NOMO-1 treated with DMSO at 0.1 percent for 48 hours (cell line): ENCODE results near the gene PER1.

ENCODE experiments used
- DNase-seq: peaks from one replicate; lab custom pipeline; 2025; ENCODE audit not compliant: unreplicated experiment; lab: John Stamatoyannopoulos, UW

Gene PER1

DNA sequence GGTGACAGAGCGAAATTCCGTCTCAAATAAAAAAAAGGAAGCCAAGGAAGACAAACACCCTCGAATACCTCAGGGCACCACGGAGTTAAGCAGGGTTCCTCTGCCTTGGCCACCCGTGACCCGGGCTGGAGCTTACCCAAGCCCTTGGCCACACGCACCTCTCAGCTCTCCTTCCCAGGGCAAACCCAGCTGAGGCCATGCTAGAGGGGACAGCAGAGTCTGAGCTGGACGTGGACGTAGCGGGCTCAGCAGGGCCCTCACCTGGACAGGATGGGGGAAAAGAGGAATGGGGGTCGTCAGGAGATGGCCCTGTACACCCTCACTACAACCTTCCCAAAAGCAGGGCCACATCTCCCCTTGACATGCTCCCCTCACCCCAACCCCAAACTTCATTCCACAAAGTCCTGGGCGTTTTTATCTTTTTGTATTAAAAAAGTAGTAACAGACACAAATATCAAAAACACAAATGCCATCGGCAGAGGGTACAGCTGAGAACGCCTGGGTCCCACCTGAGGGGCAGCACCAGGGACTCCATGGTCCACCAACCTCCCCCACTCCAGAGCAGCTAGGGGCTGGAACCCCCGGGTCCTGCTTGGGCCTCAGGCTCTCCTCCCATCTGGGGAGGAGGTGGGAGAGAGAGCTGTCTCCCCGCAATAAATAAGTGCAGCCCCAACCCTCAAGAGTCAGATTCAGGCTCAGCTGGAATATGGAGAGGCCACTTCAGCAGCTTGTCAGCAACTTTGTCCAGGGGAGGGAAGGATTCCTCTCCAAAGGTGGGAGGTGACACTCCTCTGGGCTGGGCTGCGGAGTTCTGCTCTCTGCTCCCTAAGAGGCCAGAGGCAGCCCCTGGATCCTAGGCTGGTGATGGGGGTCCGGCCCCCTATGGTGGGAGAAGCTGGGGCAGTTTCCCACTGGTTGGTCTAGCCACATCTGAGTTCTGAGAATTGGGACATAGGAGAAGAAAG lies 11.9 kb downstream of the PER1 start:
- no peak for DNase-seq

DNA sequence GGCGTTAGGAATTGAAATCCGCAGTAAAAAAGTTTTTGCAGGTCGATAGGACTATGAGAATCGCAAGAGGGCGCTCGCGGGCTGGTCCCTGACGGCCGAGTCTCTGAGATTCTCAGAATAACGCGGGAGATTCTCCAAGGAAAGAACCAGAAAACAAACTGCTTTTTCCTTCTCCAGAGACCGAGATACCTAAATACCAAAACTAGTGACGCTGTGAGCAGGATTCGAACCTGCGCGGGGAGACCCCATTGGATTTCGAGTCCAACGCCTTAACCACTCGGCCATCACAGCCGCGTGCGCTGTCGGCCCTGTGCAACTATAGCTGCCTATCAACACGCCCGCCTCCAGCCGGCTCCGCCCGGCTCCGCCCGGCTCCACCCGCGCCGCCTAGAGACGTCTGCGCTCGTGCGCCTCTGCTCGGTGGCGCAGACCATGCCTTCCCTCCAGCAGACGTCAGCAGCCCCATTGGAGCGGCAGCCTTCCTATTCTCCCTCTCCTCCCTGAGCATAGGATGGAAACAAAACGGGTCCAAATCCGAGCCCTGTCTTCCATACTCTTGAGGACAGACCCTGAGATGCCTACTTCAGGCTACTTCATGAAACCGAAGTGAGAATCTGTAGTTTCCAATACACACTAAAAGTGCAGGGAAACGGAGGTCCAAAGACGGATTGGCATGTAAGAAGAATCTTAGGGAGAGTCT lies 13.4 kb downstream of the PER1 start:
- peak; percentile 95 for DNase-seq

DNA sequence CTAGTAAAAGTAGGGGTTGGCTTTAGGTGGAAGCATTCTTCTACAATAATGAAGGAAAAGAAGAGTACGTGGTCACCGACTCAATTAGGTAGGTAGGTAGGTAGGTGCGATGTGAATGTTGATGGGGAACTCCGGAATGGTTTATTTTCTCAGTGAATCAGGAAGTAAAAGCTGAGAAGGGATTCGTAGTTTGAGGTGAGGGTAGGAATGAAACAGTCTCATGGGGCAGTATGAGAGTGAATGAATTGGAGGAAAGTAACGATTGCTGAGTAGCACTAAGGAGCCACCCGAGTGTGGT lies 13.9 kb downstream of the PER1 start:
- no peak for DNase-seq

DNA sequence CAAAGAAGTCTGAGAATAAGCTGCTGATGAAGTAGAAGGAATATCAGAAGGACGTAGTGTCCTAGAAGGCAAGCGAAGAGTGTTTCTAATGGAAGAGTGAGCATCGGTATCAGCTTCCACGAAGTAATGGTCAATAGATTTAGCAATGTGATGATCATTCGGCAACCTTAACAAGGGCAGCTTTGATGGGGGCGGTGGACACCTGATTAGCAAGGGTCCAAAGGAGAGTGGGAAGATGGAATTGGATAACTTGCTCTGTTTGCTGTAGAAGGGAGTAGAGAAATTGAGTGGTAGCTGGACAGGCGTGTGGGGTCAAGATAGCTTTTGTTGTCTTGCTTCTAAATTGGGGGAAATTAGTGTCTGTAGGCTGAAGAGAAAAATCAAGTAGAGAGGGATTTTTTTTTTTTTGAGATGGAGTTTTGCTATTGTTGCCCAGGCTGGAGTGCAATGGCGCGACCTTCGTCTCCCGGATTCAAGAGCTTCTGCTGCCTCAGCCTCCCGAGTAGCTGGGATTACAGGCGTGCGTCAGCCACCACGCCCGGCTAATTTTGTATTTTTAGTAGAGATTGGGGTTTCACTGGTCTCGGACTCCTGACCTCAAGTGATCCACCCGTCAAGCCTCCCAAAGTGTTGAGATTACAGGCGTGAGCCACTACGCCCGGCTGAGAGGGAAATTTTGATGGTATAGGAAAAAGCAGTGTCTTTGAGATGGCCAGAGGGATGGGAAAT lies 14.4 kb downstream of the PER1 start:
- no peak for DNase-seq

DNA sequence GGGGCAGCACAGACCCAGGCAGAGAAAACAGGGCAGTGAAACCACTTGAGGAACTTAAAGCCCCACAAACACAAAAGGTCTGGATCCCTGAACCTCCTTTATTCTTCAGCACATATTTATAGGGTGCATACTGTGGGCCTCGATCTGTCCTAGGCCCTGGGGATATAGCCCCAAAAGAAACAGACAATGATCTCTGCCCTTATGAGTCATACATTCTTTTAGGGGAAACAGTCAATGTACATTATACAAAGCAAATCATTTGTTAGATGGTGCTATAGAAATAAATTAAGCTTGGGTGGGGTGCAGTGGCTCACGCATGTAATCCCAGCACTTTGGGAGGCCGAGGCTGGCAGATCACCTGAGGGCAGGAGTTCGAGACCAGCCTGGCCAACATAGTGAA lies 18.3 kb downstream of the PER1 start:
- DNase-seq, result no peak

DNA sequence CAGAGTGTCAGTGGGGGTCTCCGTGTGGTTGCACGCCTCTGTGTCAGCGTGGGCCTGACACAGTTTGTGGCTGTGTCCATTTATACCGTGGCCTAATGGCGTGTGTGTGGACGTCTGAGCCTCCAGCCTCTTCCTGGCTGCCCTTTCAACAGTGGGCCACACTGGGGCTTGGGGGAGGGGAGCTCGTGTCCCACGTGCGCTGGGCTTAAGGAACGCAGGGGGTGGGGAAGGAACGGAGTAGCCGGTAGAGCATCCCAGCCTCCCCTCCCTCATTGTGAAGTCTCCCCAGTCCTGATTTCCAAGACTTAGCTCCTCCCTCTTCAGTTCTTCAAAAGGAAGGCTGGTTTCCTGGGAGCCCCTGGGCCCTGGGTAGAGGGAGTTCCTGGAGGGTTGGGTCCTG lies 18.8 kb downstream of the PER1 start:
- no peak for DNase-seq

DNA sequence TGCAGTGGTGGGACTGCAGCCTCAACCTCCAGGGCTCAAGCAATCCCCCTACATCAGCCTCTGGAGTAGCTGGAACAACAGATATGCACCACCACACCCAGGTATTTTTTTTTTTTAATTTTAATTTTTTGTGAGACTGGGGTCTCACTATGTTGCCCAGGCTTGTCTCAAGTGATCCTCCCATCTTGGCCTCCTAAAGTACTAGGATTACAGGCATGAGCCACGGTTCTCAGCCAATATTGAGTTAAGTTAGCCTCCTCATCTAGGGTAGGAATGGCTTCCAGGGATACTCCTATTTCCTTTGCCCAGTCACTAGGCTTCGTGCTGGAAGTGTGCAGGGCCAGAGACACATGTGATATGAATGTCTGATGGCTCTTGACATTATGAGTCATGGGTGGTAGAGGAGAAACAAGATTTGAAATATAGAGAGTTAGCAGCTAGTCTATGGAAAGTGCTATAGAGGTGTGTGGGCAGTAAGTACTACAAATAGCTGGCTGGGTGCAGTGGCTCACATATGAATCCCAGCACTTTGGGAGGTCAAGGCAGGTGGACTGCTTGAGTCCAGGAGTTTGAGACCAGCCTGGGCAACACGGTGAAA lies 20.3 kb downstream of the PER1 start:
- DNase-seq, result no peak

DNA sequence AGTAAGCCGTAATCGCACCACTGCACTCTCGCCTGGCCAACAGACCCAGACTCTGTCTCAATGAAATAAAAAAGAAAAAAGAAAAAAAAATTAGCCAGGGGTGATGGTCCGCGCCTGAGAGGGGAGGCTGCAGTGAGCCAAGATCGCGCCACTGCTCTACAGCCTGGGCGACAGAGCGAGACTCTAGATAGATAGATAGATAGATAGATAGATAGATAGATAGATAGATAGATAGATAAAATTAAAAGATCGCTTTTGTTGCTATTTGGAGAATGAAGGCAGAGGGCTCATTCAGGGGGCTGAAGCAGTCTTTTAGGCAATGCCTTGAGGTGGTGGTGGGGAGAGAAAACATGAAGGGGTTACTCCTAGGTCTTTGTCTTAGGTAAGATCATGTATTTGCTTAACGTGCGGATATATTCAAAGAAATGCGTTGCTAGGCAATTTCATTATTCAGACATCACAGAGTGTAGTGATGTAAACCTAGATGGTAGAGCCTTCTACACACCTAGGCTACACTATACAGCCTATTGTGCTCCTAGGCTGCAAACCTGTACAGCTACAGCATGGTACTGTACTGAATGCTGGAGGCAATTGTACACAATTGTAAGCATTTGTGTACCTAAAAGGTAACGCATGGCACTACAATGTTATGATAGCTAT lies 23.9 kb downstream of the PER1 start:
- no peak for DNase-seq

DNA sequence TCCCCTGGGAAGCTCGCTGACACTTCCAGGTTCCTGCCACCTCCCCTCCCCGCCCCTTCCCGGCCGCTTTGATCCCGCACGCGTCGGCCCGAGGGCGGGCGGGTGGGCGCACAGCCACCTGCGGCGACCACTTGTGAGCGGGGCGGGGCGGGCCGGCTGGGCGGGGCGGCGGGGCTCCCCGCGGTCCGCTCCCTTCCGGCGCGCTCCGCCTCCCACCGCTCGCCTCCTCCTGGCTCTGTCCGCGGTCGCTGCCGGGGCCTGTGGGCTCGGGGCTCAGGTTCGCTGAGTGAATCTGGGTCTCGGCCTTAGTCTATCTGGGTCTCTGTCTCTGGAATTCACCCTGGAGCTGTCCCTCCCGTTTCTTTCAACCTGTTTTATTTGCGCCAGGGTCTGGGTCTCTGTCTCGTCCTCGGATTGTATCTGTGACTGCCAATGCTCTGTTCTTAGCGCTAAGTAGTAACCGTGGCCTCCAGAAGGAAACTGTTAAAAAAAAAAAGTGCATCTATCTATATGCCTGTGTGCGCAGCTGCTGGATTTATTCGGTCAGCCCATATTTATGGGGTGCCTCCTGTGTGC lies 25.6 kb downstream of the PER1 start:
- DNase-seq, result peak; percentile 31

DNA sequence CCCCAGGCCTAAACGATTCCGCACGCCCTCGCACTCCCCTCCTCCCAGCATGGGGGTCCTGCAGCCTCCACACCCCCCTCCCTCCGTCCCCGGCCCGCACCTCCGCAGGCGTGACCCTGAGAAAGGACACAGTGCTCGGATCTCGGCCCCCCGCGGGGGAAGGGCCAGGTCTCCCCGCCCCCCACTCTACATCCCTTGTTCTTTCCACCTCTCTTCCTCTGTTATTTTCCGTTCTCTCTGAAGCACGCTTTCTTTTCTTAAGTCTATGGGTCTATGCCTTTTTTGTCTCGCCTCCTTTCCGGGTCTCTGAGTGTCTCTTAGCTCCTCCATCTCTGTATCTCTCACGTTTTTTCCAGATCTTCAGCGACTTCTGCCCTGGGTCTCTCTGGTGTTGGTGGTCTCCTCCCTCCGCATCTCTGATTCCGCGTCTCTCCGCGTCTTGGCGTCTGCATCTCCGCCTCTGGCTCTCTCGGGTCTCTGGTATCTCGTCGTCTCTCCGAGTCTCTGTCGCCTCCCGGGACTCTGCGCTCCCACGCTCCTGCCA lies 26.2 kb downstream of the PER1 start:
- no peak for DNase-seq

DNA sequence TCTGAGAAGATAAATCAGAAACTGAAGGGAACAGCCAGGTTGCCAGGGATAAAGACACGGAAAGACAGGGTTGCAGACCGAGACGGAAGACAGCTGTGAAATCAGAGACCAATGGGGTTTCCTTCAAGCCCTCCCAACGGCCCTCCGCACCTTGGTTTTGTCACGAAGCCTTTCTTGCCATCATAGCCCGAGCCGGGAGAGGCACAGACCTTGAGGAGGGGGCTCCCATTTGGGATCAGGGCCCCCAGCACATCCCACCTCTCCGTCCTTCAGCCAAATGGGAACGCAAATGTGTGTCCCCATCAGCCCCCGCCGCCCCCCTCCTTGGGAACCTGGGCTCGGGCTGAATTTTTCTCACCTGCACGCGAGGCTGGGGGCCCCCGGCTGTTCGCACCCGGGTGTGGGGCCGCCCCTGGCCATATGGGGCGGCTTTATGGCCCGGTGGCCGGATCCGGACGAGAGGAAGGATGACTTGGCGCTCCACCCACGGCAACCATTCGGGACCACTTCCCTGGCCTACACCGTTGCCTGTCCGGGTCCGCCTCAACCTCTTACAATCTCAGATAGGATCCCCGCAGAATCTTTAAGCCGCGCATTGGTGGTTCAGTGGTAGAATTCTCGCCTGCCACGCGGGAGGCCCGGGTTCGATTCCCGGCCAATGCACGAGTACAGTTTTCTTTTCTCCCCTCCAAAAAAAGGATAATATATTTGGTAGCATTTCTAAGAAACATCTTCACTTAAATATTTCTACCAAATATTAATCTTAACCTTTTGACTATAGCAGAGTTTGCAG lies 26.9 kb downstream of the PER1 start:
- DNase-seq, result peak; percentile 31

DNA sequence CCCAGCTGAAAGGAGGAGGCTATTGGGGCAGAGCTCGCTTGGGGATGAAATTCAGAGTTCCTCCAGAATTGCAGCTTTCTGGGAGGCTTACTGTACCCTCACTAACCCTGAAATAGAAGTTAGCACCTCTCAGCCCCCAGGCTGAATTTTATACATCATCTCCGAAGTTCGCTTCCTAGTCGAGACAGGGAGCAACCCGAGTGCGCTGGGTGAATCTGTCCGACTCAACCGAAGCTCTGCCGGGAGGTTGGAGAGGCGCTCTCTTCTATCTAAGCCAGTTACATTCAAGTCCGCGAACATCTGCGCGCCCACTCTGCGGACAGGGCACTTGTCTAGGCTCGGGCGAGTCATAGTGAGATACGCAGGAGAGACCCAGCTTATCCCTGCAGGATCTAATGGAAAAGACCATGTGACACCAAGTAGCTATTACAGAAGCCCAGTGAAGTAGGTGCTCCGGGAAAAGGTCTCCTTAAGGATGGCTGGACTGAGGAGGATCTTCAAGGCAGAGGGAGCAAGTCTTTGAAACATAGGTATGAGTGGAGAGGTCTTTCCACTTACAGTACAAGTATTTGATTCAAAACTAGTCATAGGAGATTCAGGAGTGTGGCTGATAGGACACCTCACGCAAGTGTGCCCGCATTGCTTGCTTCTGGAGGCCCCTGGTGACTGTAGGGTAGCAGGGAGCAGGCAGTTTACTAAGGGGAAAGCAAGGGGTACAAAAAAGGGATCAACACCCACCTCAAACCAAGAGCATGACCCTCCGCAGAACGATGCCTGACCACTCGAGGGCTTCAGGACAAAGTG lies 27.7 kb downstream of the PER1 start:
- no peak for DNase-seq

DNA sequence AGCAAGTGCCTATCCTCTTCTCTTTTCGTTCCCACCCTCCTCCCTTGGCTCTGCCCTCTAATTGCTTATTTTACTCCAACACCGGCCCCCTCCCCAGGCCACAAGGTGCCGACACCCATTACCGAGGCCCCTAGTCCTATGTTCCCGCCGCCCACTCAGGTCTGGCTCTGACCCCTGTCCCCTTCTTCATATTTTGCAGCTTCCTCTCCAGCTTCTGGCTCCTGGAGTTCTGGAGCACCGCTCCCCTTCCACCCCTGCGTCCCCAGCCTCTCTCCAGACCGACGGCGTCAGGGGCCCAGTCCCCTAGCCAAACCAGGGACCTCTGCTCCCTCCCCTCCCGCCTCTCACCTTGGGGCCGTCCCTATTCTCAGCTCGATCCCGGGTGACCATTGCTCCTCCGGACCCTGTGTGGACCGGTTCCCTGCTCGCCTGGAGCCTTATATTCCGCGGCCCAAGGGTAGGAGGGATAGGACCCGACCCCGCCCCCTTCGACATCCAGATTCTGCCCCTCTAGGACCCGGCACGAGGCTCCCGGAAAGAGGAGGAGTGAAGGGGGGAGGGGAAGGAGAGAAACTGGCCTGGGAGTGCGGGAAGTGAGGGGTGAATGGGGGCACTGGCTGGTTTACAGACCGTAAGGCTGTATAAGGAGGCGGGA lies 28.4 kb downstream of the PER1 start, which contains the start of gene HES7:
Gene HES7, minus strand, starts transcription at position 412 of the 655 bp plus-strand sequence. Its CDS starts 22 bp downstream, at position 390.
- DNase-seq, result no peak

DNA sequence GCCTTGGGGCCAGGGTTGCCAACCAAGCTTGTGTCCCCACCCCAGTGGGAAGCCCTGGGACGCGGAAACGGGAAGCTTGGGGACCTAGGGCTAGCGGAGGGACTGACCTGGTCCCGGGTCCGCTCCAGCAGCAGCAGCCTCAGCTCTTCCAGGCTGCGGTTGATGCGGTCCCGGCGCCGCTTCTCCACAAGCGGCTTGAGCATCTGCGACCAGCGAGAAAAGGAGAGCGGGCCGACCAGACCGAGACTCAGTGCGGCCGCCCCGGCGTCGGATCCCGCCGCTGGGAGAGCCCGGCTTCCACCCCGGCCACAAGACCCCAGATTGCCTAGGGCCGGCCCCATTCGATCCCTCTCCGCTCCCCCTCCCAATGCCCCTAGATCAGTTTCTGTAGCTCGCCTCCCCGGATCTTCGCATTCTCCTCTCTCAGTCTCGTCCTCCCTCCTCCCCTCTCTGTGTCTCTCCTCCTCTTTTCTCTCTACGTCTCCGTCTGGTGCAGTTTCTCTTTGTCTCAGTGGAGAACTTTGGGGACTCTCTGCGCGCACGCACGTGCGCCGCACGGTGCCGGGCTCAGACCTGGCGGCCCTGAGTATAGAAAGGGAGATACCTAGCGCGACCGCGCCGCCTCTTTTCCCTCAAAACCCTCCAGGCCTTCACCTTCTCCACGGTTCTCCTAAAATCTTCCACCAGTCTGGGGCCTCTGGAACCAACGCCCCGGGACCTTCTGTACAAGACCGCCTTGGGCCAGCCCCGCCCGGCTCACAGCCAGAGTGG lies 29.1 kb downstream of the PER1 start:
- no peak for DNase-seq

DNA sequence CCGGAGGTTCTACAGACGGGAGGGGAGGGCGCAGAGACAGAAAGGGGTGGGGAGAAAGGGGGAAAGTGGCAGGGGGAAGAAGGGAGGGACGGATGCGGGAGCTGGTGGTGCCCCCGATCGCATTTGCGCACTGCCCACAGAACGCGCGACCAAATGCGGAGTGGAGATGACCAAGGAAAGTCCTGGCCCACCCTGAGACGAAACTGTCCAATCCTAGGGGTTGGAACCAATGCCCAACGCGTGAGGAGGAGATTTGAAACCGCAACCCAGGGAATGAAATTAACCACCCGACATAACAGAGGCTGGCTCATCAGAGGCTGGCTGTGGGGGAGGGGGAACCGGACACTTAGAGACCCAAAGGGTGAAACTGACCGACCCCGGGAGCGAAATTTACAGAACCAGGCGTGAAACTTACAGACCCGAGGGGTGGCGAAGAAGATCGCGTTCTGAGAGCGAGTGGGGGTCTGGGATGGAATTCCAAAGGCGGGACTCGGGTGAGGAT lies 29.7 kb downstream of the PER1 start:
- no peak for DNase-seq

DNA sequence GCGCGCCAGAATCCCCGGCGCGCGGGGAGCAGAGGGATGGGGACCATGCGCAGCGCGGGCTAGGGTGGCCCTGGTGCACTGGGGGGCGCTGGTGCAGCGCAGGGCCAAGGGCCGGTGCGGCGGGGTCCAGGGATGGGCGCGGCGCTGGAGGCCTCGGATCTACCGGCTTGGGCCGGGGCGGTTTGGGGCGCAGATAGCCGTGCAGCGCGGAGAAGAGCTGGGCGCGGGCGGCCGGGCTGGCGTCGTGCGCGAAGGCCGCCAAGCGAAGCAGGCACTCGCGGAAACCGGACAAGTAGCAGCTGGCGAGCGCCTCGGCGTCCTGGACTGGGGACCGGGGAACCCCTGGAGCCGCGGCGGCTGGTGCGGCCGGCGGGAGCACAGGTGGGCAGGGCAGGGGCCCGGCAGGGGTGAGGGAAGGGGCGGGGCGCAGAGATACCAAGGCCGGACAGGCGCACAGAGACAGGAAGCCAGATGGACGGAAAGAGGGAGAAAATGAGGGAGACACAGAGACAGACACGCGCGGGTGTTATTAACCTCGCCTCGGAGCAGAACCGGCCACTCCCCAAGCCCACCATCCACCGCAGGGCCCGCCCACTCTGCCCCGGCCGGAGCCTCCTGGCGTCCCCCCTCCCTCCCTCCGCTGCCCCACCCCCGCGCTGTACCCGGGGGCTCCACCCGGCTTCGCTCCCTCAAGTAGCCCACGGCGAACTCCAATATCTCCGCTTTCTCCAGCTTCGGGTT lies 30.4 kb downstream of the PER1 start:
- peak; percentile 44 for DNase-seq

DNA sequence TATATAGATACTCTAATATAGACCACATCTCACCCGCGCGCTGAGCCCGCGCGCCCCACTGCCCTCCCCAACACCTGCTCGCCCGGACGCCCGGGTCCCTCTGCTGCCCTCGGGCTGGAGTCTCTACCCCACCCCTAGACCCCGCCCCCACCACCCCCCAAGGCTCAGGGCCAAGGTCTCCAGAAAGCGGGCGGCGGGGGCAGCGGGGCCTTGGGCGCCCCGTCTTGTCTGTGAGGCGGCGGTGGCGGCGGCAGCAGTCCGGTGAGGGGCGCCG lies 30.9 kb downstream of the PER1 start:
- DNase-seq, result no peak
